Measurements from ENCODE around the gene CCDC154. TPM values are rescaled to one million over a fixed set of nuclear protein-coding genes. Genes with fewer than 3 reads are reported as not detected.
A peak's percentile ranks its signal among the peaks of the same experiment; 100 is the strongest.

CCDC154 gene
- total and polyA plus RNA-seq, 10 of the 15 experiments (the other 5 are each of a cell fraction or from before 2014, with no cell fraction given), result 0.06 to 0.26 (median 0.25) TPM; not detected in 7

GRCh38 chr16:1458977-1459341 lies 14.6 kb upstream of the CCDC154 start:
- ATAC-seq (peak; percentile 90), FAIRE-seq (no peak), DNase-seq (ENCODE audit: low read depth, low spot score) (no peak)
- 8% methylated on average over 13 of the region's 14 CpGs for WGBS (ENCODE audit: insufficient coverage, insufficient replicate concordance, low lambda C conversion rate, missing lambda C conversion rate)
- H3K36me3 ChIP-seq (ENCODE audit: control insufficient read depth in 2 of 2, insufficient read depth in 2 of 2, low read length in 1 of 2), result peaks cover 0 to 12% of the 10 kb centered on the region in 2 experiments; a peak in 3 of 4 replicates
- no peaks in the 10 kb centered on the region for H3K79me2 ChIP-seq (ENCODE audit: control insufficient read depth, insufficient read depth, low read length)
- ChIA-PET POLR2A (interaction anchor here (1.1 to 1.6 kb wide), 3 partner anchors 11 to 34 kb away, joined by 3 to 5 read pairs (median 4); partner anchors contain the start of gene TELO2), CTCF (interaction anchor here (0.7 to 0.8 kb wide), 2 partner anchors 158 to 199 kb away, joined by 3 read pairs; no protein-coding TSS in a partner anchor), SMC1A (ENCODE audit: uncharacterized antibody, unreplicated experiment) (no interaction called here), RAD21 (ENCODE audit: unreplicated experiment) (interaction anchor here (1.5 kb wide), 1 partner anchor 95 kb away, joined by 3 read pairs; no protein-coding TSS in a partner anchor)
- H3K27ac ChIP-seq (ENCODE audit: control insufficient read depth, insufficient read depth), result peak overlapping the region; percentile 62
- no peaks in the 10 kb centered on the region for H3K9me3 ChIP-seq (replicated peaks; ENCODE audit: control insufficient read depth, insufficient read depth, low read length)
- H4K20me1 ChIP-seq (ENCODE audit: control insufficient read depth, insufficient read depth), result no peaks in the 10 kb centered on the region
- no peaks in the 10 kb centered on the region for H3K27me3 ChIP-seq (replicated peaks in 1 of 2; ENCODE audit: control insufficient read depth in 2 of 2, insufficient read depth in 2 of 2, low read length in 1 of 2)
- peak overlapping the region; percentile 38 for H3K4me2 ChIP-seq (ENCODE audit: control insufficient read depth, insufficient read depth)
- in situ Hi-C loops (cut with MboI), result no loop called here
- BruUV-seq (replicated peaks), result no TSS peak
- no peak overlapping the region for H3K4me3 ChIP-seq
- peaks cover 10% of the 10 kb centered on the region for H3K4me1 ChIP-seq (ENCODE audit: control insufficient read depth, insufficient read depth, low read length)
- intact Hi-C loops (cut with micrococcal nuclease; ENCODE audit: unreplicated experiment), result no loop called here
- peak; percentile 66 for TF ChIP-seq POLR2A (IDR thresholded peaks at IDR 0.05; ENCODE audit: low read depth, low read length)
- peak; percentile 81 for TF ChIP-seq USF1 (IDR thresholded peaks at IDR 0.05; ENCODE audit: borderline replicate concordance, extremely low read length, insufficient read depth, low read depth, low read length)
- no peak for TF ChIP-seq SIX5 (IDR thresholded peaks at IDR 0.05; ENCODE audit: low read depth, low read length, severe bottlenecking)
- TF ChIP-seq SUPT20H (IDR thresholded peaks at IDR 0.05; ENCODE audit: borderline replicate concordance, control insufficient read depth, low read depth, low read length), result no peak
- TF ChIP-seq JUND (IDR thresholded peaks at IDR 0.05; ENCODE audit: low read depth, low read length), result no peak
- TF ChIP-seq NRF1 (conservative IDR thresholded peaks at IDR 0.05; ENCODE audit: low read depth, low read length), result no peak
- 0 out of 2 replicates have a peak, but pooled peaks have one; percentile 36 for TF ChIP-seq ZBED1 (IDR thresholded peaks at IDR 0.05; ENCODE audit: borderline replicate concordance)
- peak; percentile 75 for TF ChIP-seq ZNF687 (IDR thresholded peaks at IDR 0.05)
- TF ChIP-seq PAX5 (IDR thresholded peaks at IDR 0.05; ENCODE audit: borderline replicate concordance, low read depth, low read length), result 0 out of 2 replicates have a peak, but pooled peaks have one; percentile 65
- no peak for TF ChIP-seq RELB (IDR thresholded peaks at IDR 0.05; ENCODE audit: low read depth)
- TF ChIP-seq POLR2AphosphoS5 (IDR thresholded peaks at IDR 0.05; ENCODE audit: low read length), result 0 out of 2 replicates have a peak, but pooled peaks have one; percentile 36
- H2AFZ ChIP-seq (ENCODE audit: control insufficient read depth, low read depth, low read length), result peak overlapping the region; percentile 55
- peak overlapping the region; percentile 24 for H3K9ac ChIP-seq (ENCODE audit: control insufficient read depth, insufficient read depth, low read length)

Measured in GM12878 (cell line).